ENCODE data around the gene SYNE1.
A peak's percentile ranks its signal among the peaks of the same experiment; 100 is the strongest.

SYNE1 gene

DNA sequence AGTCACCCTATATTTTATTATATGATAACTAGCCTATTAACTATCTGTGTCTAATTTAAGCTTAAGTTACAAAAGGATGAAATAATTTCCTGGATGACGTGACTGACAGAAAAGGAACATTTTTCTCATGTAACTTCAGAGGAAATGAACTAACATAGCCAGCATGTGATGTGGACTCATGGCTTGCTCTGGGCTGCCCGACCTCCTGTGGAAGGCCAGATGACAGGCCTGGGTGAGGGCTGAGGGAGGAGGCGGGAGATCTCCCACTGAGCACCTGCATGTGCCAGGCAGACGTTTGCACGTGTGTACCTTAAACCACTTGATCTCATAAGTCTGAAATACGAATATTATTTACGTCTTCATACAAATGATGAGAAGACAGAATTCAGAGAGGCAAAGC lies 321.1 kb downstream of the SYNE1 start:
- Histone ChIP-seq H3K4me1 (ENCODE audit: control insufficient read depth in 5 of 5, insufficient read depth in 5 of 5, low read length in 5 of 5) (peaks cover 0 to 25% (median 4%) of the 10 kb centered on the region in 5 donors), H3K36me3 (ENCODE audit: control insufficient read depth in 5 of 5, insufficient read depth in 5 of 5, low read length in 5 of 5) (peaks cover 22 to 53% (median 39%) of the 10 kb centered on the region in 5 donors), H3K27ac (ENCODE audit: low read depth, low read length) (peak overlapping the region; percentile 72), H3K27me3 (ENCODE audit: control insufficient read depth in 5 of 5, insufficient read depth in 4 of 5, low read length in 5 of 5) (no peaks in the 10 kb centered on the region), H3K9ac (ENCODE audit: low read length in 5 of 5) (peak overlapping the region in 1 of 5 donors; percentile 45), H3K9me3 (ENCODE audit: control insufficient read depth in 5 of 5, low read length in 5 of 5) (no peaks in the 10 kb centered on the region), H3K4me3 (ENCODE audit: low read depth in 1 of 5, low read length in 5 of 5) (no peak overlapping the region)

DNA sequence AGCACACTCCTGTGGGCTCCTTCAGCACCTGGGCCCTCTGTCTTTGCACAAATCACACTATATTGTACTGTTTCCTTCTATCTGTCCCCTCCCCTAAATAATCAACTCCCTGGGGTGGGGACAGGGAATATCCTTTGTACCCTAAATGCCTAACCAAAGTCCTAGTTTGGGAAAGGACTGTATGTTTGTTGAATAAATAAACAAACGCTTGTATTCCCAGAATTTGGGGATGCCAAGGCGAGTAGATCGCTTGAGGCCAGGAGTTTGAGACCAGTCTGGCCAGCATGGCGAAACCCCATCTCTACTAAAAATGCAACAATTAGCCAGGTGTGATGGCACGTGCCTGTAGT lies 322.7 kb downstream of the SYNE1 start:
- H3K9me3 ChIP-seq (ENCODE audit: control insufficient read depth in 5 of 5, low read length in 5 of 5) = no peaks in the 10 kb centered on the region
- no peaks in the 10 kb centered on the region for H3K27me3 ChIP-seq (ENCODE audit: control insufficient read depth in 5 of 5, insufficient read depth in 4 of 5, low read length in 5 of 5)
- peak overlapping the region; percentile 21 for H3K27ac ChIP-seq (ENCODE audit: low read depth, low read length)
- no peak overlapping the region for H3K9ac ChIP-seq (ENCODE audit: low read length in 5 of 5)
- no peak overlapping the region for H3K4me3 ChIP-seq (ENCODE audit: low read depth in 1 of 5, low read length in 5 of 5)
- H3K4me1 ChIP-seq (ENCODE audit: control insufficient read depth in 5 of 5, insufficient read depth in 5 of 5, low read length in 5 of 5) = peaks cover 0 to 25% (median 4%) of the 10 kb centered on the region in 5 donors
- peaks cover 37 to 58% (median 48%) of the 10 kb centered on the region in 5 donors for H3K36me3 ChIP-seq (ENCODE audit: control insufficient read depth in 5 of 5, insufficient read depth in 5 of 5, low read length in 5 of 5)

DNA sequence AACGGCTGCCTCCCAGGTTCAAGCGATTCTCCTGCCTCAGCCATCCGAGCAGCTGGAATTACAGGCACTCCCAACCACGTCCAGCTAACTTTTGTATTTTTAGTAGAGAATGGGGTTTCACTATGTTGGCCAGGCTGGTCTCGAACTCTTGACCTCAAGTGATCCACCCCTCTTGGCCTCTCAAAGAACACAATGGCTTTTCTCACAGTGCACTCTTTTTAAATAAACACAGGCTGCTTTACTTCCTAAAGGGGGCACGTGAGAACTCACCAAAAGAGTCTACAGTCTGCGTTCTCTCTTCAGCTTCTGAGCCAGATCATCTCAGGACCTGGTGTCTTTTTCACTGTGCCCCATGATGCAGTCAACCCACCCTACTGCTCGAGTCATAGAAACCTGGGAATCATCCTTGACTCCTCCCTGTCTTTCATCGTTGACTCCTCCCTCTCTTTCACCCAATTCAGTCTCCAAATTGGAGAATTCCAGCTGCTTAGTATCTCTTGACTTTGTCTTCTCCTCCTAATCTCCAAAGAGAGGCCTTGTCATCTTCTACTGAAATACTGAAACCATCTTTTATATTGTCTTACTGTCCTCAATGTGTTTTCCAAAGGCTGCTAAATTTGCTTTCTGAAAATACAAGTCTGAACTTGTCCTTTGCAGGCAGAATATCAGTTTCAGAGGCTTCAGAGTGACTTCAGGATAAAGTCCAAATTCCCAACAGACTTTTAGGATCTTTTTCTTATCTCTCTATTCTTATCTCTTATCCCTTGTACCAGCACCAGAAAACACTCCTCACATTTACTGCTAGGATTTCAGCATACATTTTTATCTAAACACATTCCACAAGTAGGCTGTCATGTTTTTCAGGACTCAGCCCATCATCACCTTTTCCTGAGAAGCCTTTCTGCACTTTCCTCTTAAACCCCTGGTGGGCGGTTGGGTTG lies 323.4 kb downstream of the SYNE1 start:
- no peak overlapping the region for H3K4me3 ChIP-seq (ENCODE audit: low read depth in 1 of 5, low read length in 5 of 5)
- H3K9me3 ChIP-seq (ENCODE audit: control insufficient read depth in 5 of 5, low read length in 5 of 5) = no peaks in the 10 kb centered on the region
- no peak overlapping the region for H3K9ac ChIP-seq (ENCODE audit: low read length in 5 of 5)
- peaks cover 41 to 64% (median 49%) of the 10 kb centered on the region in 5 donors for H3K36me3 ChIP-seq (ENCODE audit: control insufficient read depth in 5 of 5, insufficient read depth in 5 of 5, low read length in 5 of 5)
- H3K27ac ChIP-seq (ENCODE audit: low read depth, low read length) = peak overlapping the region; percentile 21
- peaks cover 0 to 25% (median 4%) of the 10 kb centered on the region in 5 donors for H3K4me1 ChIP-seq (ENCODE audit: control insufficient read depth in 5 of 5, insufficient read depth in 5 of 5, low read length in 5 of 5)
- no peaks in the 10 kb centered on the region for H3K27me3 ChIP-seq (ENCODE audit: control insufficient read depth in 5 of 5, insufficient read depth in 4 of 5, low read length in 5 of 5)

DNA sequence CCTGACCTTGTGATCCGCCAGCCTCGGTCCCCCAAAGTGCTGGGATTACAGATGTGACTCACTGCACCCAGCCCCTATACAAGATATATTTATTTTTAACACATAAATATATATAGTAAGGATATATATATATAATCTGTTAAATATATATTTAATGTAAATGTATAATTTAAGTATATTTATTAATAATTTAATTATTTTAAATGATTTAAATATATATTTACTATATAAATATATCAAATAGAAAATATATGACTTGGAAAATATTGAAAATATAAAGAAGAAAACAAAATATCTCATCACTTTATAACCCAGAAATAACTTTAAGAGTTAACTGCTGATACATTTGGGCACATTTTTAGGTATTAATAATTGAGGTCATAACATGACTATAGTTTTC lies 324.7 kb downstream of the SYNE1 start:
- H3K9me3 ChIP-seq (ENCODE audit: control insufficient read depth in 5 of 5, low read length in 5 of 5) = no peaks in the 10 kb centered on the region
- H3K9ac ChIP-seq (ENCODE audit: low read length in 5 of 5) = no peak overlapping the region
- H3K27ac ChIP-seq (ENCODE audit: low read depth, low read length) = no peak overlapping the region
- peaks cover 46 to 64% (median 51%) of the 10 kb centered on the region in 5 donors for H3K36me3 ChIP-seq (ENCODE audit: control insufficient read depth in 5 of 5, insufficient read depth in 5 of 5, low read length in 5 of 5)
- H3K4me3 ChIP-seq (ENCODE audit: low read depth in 1 of 5, low read length in 5 of 5) = no peak overlapping the region
- peaks cover 0 to 15% (median 0%) of the 10 kb centered on the region in 5 donors for H3K4me1 ChIP-seq (ENCODE audit: control insufficient read depth in 5 of 5, insufficient read depth in 5 of 5, low read length in 5 of 5)
- H3K27me3 ChIP-seq (ENCODE audit: control insufficient read depth in 5 of 5, insufficient read depth in 4 of 5, low read length in 5 of 5) = no peaks in the 10 kb centered on the region

DNA sequence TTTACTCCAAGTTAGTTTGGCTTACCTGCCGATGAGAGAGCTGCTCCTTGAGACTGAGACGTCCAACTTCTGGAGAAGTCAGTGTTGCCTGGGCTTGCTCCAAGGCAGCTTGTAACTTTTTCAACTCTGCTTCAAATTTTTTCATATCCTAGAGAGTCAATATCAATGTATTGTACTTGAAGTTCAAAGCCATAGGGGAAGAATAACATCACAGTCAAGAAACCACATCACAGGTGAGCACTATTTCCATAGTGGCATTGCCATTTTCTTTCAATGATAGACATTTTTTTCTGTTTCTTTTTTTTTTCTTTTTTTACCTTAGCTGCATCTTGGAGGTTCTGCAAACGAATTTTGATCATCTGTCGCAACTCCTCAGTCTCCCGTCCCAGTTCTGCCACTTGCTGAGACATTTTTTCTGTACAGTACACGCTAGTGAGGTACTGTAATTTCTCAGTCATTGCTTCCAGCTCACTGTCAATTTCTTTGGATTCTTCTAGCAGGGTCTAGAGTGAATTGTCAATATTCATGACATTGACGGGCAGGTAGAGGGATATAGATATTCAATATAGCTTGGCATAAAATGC lies 326.7 kb downstream of the SYNE1 start:
- Histone ChIP-seq H3K9me3 (ENCODE audit: control insufficient read depth in 5 of 5, low read length in 5 of 5) (no peaks in the 10 kb centered on the region), H3K36me3 (ENCODE audit: control insufficient read depth in 5 of 5, insufficient read depth in 5 of 5, low read length in 5 of 5) (peaks cover 36 to 52% (median 40%) of the 10 kb centered on the region in 5 donors), H3K9ac (ENCODE audit: low read length in 5 of 5) (no peak overlapping the region), H3K27ac (ENCODE audit: low read depth, low read length) (no peak overlapping the region), H3K27me3 (ENCODE audit: control insufficient read depth in 5 of 5, insufficient read depth in 4 of 5, low read length in 5 of 5) (no peaks in the 10 kb centered on the region), H3K4me3 (ENCODE audit: low read depth in 1 of 5, low read length in 5 of 5) (no peak overlapping the region), H3K4me1 (ENCODE audit: control insufficient read depth in 5 of 5, insufficient read depth in 5 of 5, low read length in 5 of 5) (peaks cover 0 to 5% (median 0%) of the 10 kb centered on the region in 5 donors)

DNA sequence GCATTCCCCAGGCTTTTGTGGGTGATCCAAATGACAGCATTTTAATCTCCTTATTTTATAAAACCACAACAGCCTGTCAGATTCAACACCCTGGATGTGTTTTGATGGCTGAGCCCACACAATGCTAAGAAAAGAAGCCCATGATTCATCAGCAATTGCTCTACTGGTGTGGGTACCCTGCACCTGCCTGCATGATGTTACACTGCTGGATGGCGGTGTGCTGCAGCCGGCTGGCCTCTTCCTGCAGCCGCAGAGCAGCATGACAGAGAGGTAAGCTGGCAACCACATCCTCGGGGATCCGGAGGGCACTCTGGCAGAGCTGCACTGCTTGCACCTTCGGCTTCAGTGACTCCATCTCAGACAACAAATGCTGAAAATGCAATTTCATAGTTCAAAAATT lies 327.5 kb downstream of the SYNE1 start:
- peaks cover 36 to 56% (median 40%) of the 10 kb centered on the region in 5 donors for H3K36me3 ChIP-seq (ENCODE audit: control insufficient read depth in 5 of 5, insufficient read depth in 5 of 5, low read length in 5 of 5)
- no peak overlapping the region for H3K27ac ChIP-seq (ENCODE audit: low read depth, low read length)
- H3K9ac ChIP-seq (ENCODE audit: low read length in 5 of 5) = no peak overlapping the region

DNA sequence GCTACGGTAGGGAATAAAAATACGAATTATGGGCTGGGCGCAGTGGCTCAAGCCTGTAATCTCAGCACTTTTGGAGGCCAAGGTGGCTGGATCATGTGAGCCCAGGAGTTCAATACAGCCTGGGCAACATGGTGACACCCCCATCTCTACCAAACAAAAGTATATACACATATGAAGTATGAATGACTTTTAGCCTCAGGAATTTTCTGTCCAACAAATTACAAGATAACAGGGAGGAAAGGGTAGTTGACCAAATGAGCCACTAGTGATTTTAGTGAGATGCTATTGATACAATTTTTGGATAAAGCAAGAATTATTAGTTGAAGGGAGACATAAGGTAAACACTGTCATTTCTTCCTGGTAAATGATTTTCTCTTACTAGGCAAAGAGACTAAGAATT lies 328.2 kb downstream of the SYNE1 start:
- H3K27me3 ChIP-seq (ENCODE audit: control insufficient read depth in 5 of 5, insufficient read depth in 4 of 5, low read length in 5 of 5) = no peaks in the 10 kb centered on the region
- no peak overlapping the region for H3K9ac ChIP-seq (ENCODE audit: low read length in 5 of 5)
- H3K36me3 ChIP-seq (ENCODE audit: control insufficient read depth in 5 of 5, insufficient read depth in 5 of 5, low read length in 5 of 5) = peaks cover 36 to 55% (median 42%) of the 10 kb centered on the region in 5 donors
- H3K9me3 ChIP-seq (ENCODE audit: control insufficient read depth in 5 of 5, low read length in 5 of 5) = no peaks in the 10 kb centered on the region
- H3K4me1 ChIP-seq (ENCODE audit: control insufficient read depth in 5 of 5, insufficient read depth in 5 of 5, low read length in 5 of 5) = peaks cover 0 to 5% (median 0%) of the 10 kb centered on the region in 5 donors
- no peak overlapping the region for H3K4me3 ChIP-seq (ENCODE audit: low read depth in 1 of 5, low read length in 5 of 5)
- H3K27ac ChIP-seq (ENCODE audit: low read depth, low read length) = no peak overlapping the region

More for the DNA sequence above, 327.5 kb downstream of the SYNE1 start:
- Histone ChIP-seq H3K4me3 (ENCODE audit: low read depth in 1 of 5, low read length in 5 of 5) (no peak overlapping the region), H3K4me1 (ENCODE audit: control insufficient read depth in 5 of 5, insufficient read depth in 5 of 5, low read length in 5 of 5) (peaks cover 0 to 5% (median 0%) of the 10 kb centered on the region in 5 donors), H3K9me3 (ENCODE audit: control insufficient read depth in 5 of 5, low read length in 5 of 5) (no peaks in the 10 kb centered on the region), H3K27me3 (ENCODE audit: control insufficient read depth in 5 of 5, insufficient read depth in 4 of 5, low read length in 5 of 5) (no peaks in the 10 kb centered on the region)

DNA sequence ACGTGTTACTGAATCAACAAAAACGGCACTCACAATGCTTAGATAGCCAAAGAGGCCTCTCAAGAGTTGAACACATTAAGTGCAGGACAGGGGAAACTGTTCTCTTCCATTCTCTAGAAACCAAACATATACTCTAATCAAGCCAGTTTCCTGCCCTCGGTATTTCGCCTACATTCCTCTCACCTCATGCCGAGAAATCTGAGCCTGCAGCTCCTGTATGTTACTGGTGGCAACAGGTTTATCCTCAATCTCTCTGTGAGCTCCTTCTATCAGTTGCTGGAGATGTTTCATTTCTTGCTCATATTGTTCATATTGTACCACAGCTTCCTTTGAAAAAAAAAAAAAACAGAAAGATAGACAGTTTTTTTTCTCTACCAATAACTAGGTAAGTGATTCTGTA lies 328.9 kb downstream of the SYNE1 start:
- Histone ChIP-seq H3K27ac (ENCODE audit: low read depth, low read length) (no peak overlapping the region), H3K9me3 (ENCODE audit: control insufficient read depth in 5 of 5, low read length in 5 of 5) (no peaks in the 10 kb centered on the region), H3K27me3 (ENCODE audit: control insufficient read depth in 5 of 5, insufficient read depth in 4 of 5, low read length in 5 of 5) (no peaks in the 10 kb centered on the region), H3K36me3 (ENCODE audit: control insufficient read depth in 5 of 5, insufficient read depth in 5 of 5, low read length in 5 of 5) (peaks cover 36 to 54% (median 43%) of the 10 kb centered on the region in 5 donors), H3K4me3 (ENCODE audit: low read depth in 1 of 5, low read length in 5 of 5) (no peak overlapping the region), H3K4me1 (ENCODE audit: control insufficient read depth in 5 of 5, insufficient read depth in 5 of 5, low read length in 5 of 5) (peaks cover 0 to 5% (median 0%) of the 10 kb centered on the region in 5 donors), H3K9ac (ENCODE audit: low read length in 5 of 5) (no peak overlapping the region)

DNA sequence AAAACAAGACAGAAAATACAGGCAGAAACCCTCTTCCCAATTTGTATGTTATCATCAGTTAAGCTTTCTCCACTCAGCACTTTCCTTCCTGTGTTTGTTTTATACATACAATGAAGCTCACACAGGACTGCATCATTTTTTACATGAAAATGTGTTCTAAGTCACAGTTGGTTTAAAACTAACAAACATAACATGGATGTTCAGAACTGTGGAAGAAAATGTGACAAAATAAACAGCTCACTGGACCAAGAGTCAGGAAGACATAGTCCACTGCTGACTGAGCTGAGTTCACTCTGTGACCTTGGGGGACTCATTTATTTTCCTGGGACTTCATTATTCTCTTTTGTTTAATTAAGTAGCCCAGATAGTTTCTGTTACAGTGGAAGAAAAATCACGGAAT lies 331.5 kb downstream of the SYNE1 start:
- Histone ChIP-seq H3K4me1 (ENCODE audit: control insufficient read depth in 5 of 5, insufficient read depth in 5 of 5, low read length in 5 of 5) (peaks cover 0 to 20% (median 17%) of the 10 kb centered on the region in 5 donors), H3K9me3 (ENCODE audit: control insufficient read depth in 5 of 5, low read length in 5 of 5) (no peaks in the 10 kb centered on the region), H3K27ac (ENCODE audit: low read depth, low read length) (no peak overlapping the region), H3K27me3 (ENCODE audit: control insufficient read depth in 5 of 5, insufficient read depth in 4 of 5, low read length in 5 of 5) (no peaks in the 10 kb centered on the region), H3K36me3 (ENCODE audit: control insufficient read depth in 5 of 5, insufficient read depth in 5 of 5, low read length in 5 of 5) (peaks cover 32 to 48% (median 33%) of the 10 kb centered on the region in 5 donors), H3K4me3 (ENCODE audit: low read depth in 1 of 5, low read length in 5 of 5) (no peak overlapping the region), H3K9ac (ENCODE audit: low read length in 5 of 5) (no peak overlapping the region)

Measured in subcutaneous abdominal adipose tissue (tissue), 5 donors.